ENCODE data around the gene CLEC9A. TPM values are rescaled to one million over a fixed set of nuclear protein-coding genes. Genes with fewer than 3 reads are reported as not detected.

CLEC9A gene
- total and polyA plus RNA-seq, 4 donors = 0.03 to 0.14 TPM; not detected in 2

GRCh38 chr12:10101042-10101579, 70.6 kb downstream of the CLEC9A start:
- Histone ChIP-seq H3K9ac (ENCODE audit: low read depth in 1 of 2, low read length in 2 of 2) (no peak overlapping the region), H3K27ac (ENCODE audit: low read depth in 1 of 2, low read length in 2 of 2) (no peak overlapping the region), H3K4me3 (ENCODE audit: low read depth in 1 of 3, low read length in 3 of 3) (no peak overlapping the region), H3K4me1 (ENCODE audit: control insufficient read depth in 4 of 4, insufficient read depth in 4 of 4, low read length in 3 of 4) (no peaks in the 10 kb centered on the region), H3K27me3 (ENCODE audit: control insufficient read depth in 4 of 4, insufficient read depth in 4 of 4, low read length in 3 of 4) (no peaks in the 10 kb centered on the region), H3K36me3 (ENCODE audit: control insufficient read depth in 4 of 4, insufficient read depth in 3 of 4, low read depth in 1 of 4, low read length in 3 of 4) (no peaks in the 10 kb centered on the region), H3K9me3 (ENCODE audit: control insufficient read depth in 4 of 4, low read length in 3 of 4) (no peaks in the 10 kb centered on the region)
- 52% methylated on average over 5 of the region's 5 CpGs for WGBS
- TF ChIP-seq EGR1 (IDR thresholded peaks at IDR 0.05; ENCODE audit: low read depth in 2 of 2) (peak in 1 of 2 donors; percentile 54), HNF4A (conservative IDR thresholded peaks at IDR 0.05) (peak in 1 of 2 donors; percentile 17), RXRA (IDR thresholded peaks at IDR 0.05) (peak in 1 of 2 donors; percentile 58)
- TF ChIP-seq, protein P1, sequence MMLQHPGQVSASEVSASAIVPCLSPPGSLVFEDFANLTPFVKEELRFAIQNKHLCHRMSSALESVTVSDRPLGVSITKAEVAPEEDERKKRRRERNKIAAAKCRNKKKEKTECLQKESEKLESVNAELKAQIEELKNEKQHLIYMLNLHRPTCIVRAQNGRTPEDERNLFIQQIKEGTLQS (IDR thresholded peaks at IDR 0.05) = no peak
- no peak for DNase-seq (ENCODE audit: low spot score)

GRCh38 chr12:10101648-10102220, 71.3 kb downstream of the CLEC9A start:
- no peak overlapping the region for H3K9ac ChIP-seq (ENCODE audit: low read depth in 1 of 2, low read length in 2 of 2)
- no peaks in the 10 kb centered on the region for H3K9me3 ChIP-seq (ENCODE audit: control insufficient read depth in 4 of 4, low read length in 3 of 4)
- H3K27ac ChIP-seq (ENCODE audit: low read depth in 1 of 2, low read length in 2 of 2) = no peak overlapping the region
- H3K4me1 ChIP-seq (ENCODE audit: control insufficient read depth in 4 of 4, insufficient read depth in 4 of 4, low read length in 3 of 4) = no peaks in the 10 kb centered on the region
- H3K27me3 ChIP-seq (ENCODE audit: control insufficient read depth in 4 of 4, insufficient read depth in 4 of 4, low read length in 3 of 4) = no peaks in the 10 kb centered on the region
- WGBS = 90% methylated on average over 1 of the region's 1 CpG
- TF ChIP-seq YY1 (IDR thresholded peaks at IDR 0.05) (no peak), ZBTB33 (IDR thresholded peaks at IDR 0.05) (no peak), HNF4A (conservative IDR thresholded peaks at IDR 0.05) (no peak), CTCF (IDR thresholded peaks at IDR 0.05; ENCODE audit: low read depth, low read length, missing input control) (no peak), GABPA (IDR thresholded peaks at IDR 0.05 in 1 of 2, conservative IDR thresholded peaks at IDR 0.05 in 1 of 2) (no peak), RXRA (IDR thresholded peaks at IDR 0.05) (no peak), NR2F2 (IDR thresholded peaks at IDR 0.05) (no peak), JUND (IDR thresholded peaks at IDR 0.05) (no peak), FOXA1 (IDR thresholded peaks at IDR 0.05) (no peak), SP1 (IDR thresholded peaks at IDR 0.05) (no peak)
- TF ChIP-seq, protein P2, sequence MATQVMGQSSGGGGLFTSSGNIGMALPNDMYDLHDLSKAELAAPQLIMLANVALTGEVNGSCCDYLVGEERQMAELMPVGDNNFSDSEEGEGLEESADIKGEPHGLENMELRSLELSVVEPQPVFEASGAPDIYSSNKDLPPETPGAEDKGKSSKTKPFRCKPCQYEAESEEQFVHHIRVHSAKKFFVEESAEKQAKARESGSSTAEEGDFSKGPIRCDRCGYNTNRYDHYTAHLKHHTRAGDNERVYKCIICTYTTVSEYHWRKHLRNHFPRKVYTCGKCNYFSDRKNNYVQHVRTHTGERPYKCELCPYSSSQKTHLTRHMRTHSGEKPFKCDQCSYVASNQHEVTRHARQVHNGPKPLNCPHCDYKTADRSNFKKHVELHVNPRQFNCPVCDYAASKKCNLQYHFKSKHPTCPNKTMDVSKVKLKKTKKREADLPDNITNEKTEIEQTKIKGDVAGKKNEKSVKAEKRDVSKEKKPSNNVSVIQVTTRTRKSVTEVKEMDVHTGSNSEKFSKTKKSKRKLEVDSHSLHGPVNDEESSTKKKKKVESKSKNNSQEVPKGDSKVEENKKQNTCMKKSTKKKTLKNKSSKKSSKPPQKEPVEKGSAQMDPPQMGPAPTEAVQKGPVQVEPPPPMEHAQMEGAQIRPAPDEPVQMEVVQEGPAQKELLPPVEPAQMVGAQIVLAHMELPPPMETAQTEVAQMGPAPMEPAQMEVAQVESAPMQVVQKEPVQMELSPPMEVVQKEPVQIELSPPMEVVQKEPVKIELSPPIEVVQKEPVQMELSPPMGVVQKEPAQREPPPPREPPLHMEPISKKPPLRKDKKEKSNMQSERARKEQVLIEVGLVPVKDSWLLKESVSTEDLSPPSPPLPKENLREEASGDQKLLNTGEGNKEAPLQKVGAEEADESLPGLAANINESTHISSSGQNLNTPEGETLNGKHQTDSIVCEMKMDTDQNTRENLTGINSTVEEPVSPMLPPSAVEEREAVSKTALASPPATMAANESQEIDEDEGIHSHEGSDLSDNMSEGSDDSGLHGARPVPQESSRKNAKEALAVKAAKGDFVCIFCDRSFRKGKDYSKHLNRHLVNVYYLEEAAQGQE (IDR thresholded peaks at IDR 0.05) = no peak
- TF ChIP-seq, protein P1 (IDR thresholded peaks at IDR 0.05) = no peak
- TF ChIP-seq, protein P3, sequence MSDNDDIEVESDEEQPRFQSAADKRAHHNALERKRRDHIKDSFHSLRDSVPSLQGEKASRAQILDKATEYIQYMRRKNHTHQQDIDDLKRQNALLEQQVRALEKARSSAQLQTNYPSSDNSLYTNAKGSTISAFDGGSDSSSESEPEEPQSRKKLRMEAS (IDR thresholded peaks at IDR 0.05) = no peak
- H3K4me3 ChIP-seq (ENCODE audit: low read depth in 1 of 3, low read length in 3 of 3) = no peak overlapping the region
- no peaks in the 10 kb centered on the region for H3K36me3 ChIP-seq (ENCODE audit: control insufficient read depth in 4 of 4, insufficient read depth in 3 of 4, low read depth in 1 of 4, low read length in 3 of 4)
- no peak for DNase-seq (ENCODE audit: low spot score)
